OCI-LY1 (cell line): ENCODE results near the gene CD300LB.

Source experiments
- H2AFZ ChIP-seq: fragments of 200-600 bp; sonication (generic), shearing (Covaris generic); 2 replicates; pipeline ENCODE4 v1.6.0; 2014; ENCODE audit warnings: antibody characterized with exemption, mild to moderate bottlenecking, low read length
- H3F3A ChIP-seq: fragments of 200-600 bp; sonication (generic), shearing (Covaris generic); 2 replicates; pipeline ENCODE4 v1.6.0; 2014; ENCODE audit warnings: mild to moderate bottlenecking, antibody characterized with exemption, low read length, moderate library complexity; ENCODE audit not compliant: insufficient read depth
- H3K27ac ChIP-seq: fragments of 200-600 bp; sonication (generic); 2 replicates; pipeline ENCODE4 v1.5.1; 2014; ENCODE audit warnings: low read length, mixed run types, mild to moderate bottlenecking, low read depth; ENCODE audit not compliant: poor library complexity, severe bottlenecking
- H3K27me3 ChIP-seq: fragments of 200-600 bp; sonication (generic); 2 replicates; pipeline ENCODE4 v1.6.0; 2014; ENCODE audit warnings: antibody characterized with exemption, mild to moderate bottlenecking, low read length, moderate library complexity; ENCODE audit not compliant: insufficient read depth
- H3K36me3 ChIP-seq: fragments of 200-600 bp; sonication (generic); 2 replicates; pipeline ENCODE4 v1.6.1; 2014; ENCODE audit warnings: mild to moderate bottlenecking, antibody characterized with exemption, low read length, moderate library complexity, mixed read lengths; ENCODE audit not compliant: insufficient read depth
- H3K4me1 ChIP-seq: fragments of 200-600 bp; sonication (generic); 2 replicates; pipeline ENCODE4 v1.5.1; 2014; ENCODE audit warnings: mild to moderate bottlenecking, low read length, moderate library complexity; ENCODE audit not compliant: insufficient read depth, severe bottlenecking
- H3K4me2 ChIP-seq: fragments of 200-600 bp; sonication (generic), shearing (Covaris generic); 2 replicates; pipeline ENCODE4 v1.6.1; 2014; ENCODE audit warnings: low read length
- H3K4me3 ChIP-seq: fragments of 200-600 bp; sonication (generic); 2 replicates; pipeline ENCODE4 v1.5.1; 2014; ENCODE audit warnings: low read length, low read depth, mild to moderate bottlenecking, mixed read lengths; ENCODE audit not compliant: poor library complexity, severe bottlenecking
- H3K79me2 ChIP-seq: fragments of 200-600 bp; shearing (Covaris generic); 2 replicates; pipeline ENCODE4 v1.6.1; 2016; ENCODE audit warnings: mixed run types, low read length, mixed read lengths; ENCODE audit not compliant: insufficient read depth
- H3K9ac ChIP-seq: fragments of 200-600 bp; sonication (generic), shearing (Covaris generic); 2 replicates; pipeline ENCODE4 v1.6.1; 2014; ENCODE audit warnings: mild to moderate bottlenecking, low read length, mixed read lengths
- H3K9me2 ChIP-seq: fragments of 200-600 bp; sonication (generic), shearing (Covaris generic); 2 replicates; pipeline ENCODE4 v1.6.1; 2014; ENCODE audit warnings: low read depth, mild to moderate bottlenecking, low read length, mixed read lengths
- H3K9me3 ChIP-seq: fragments of 200-600 bp; shearing (Covaris generic); 2 replicates; pipeline ENCODE4 v1.6.1; 2014; ENCODE audit warnings: low read length, mixed read lengths
- H4K20me1 ChIP-seq: fragments of 200-600 bp; sonication (generic), shearing (Covaris generic); 2 replicates; pipeline ENCODE4 v1.6.0; 2016; ENCODE audit warnings: mild to moderate bottlenecking, low read length; ENCODE audit not compliant: insufficient read depth
- CTCF ChIP-seq: fragments of 200-600 bp; sonication (generic), shearing (Covaris generic); IDR thresholded peaks from 2 replicates; pipeline ENCODE4 v1.5.1; 2017; ENCODE audit warnings: mild to moderate bottlenecking, antibody characterized with exemption, low read length, moderate library complexity, mixed read lengths
- EZH2 ChIP-seq: fragments of 200-600 bp; sonication (generic), shearing (Covaris generic); IDR thresholded peaks from 2 replicates; pipeline ENCODE4 v1.8.0; 2017; ENCODE audit warnings: borderline replicate concordance, mixed run types, mild to moderate bottlenecking, antibody characterized with exemption, low read length, moderate library complexity, mixed read lengths

Gene CD300LB

GRCh38 chr17:74472890-74473289, 58.4 kb downstream of the CD300LB start:
- Histone ChIP-seq H3K9me2 (no peaks in the 10 kb centered on the region), H3K4me2 (no peak overlapping the region), H3K4me1 (no peaks in the 10 kb centered on the region), H3F3A (no peaks in the 10 kb centered on the region), H4K20me1 (no peaks in the 10 kb centered on the region), H3K9me3 (no peaks in the 10 kb centered on the region), H3K27ac (no peak overlapping the region), H2AFZ (no peak overlapping the region), H3K36me3 (no peaks in the 10 kb centered on the region), H3K4me3 (no peak overlapping the region), H3K27me3 (0 out of 2 replicates have a peak, but pooled peaks cover 6% of the 10 kb centered on the region), H3K9ac (no peak overlapping the region), H3K79me2 (no peaks in the 10 kb centered on the region)
- no peak for TF ChIP-seq EZH2
- TF ChIP-seq CTCF, result no peak

- H3K4me3 ChIP-seq, result no peak overlapping the region
- no peak for TF ChIP-seq CTCF
- TF ChIP-seq EZH2, result no peak
- no peaks in the 10 kb centered on the region for H3K4me1 ChIP-seq
- no peak overlapping the region for H3K27ac ChIP-seq
- H3K9me3 ChIP-seq, result no peaks in the 10 kb centered on the region
- no peaks in the 10 kb centered on the region for H3K9me2 ChIP-seq
- 0 out of 2 replicates have a peak, but pooled peaks cover 6% of the 10 kb centered on the region for H3K27me3 ChIP-seq
- no peaks in the 10 kb centered on the region for H3K36me3 ChIP-seq
- H4K20me1 ChIP-seq, result no peaks in the 10 kb centered on the region
- no peaks in the 10 kb centered on the region for H3K79me2 ChIP-seq
- H3K4me2 ChIP-seq, result no peak overlapping the region
- H2AFZ ChIP-seq, result no peak overlapping the region
- H3F3A ChIP-seq, result no peaks in the 10 kb centered on the region
- no peak overlapping the region for H3K9ac ChIP-seq
Measured at GRCh38 chr17:74471341-74471740, 59.9 kb downstream of the CD300LB start.
